Measurements from ENCODE around the gene GUCD1. TPM values are rescaled to one million over a fixed set of nuclear protein-coding genes. Genes with fewer than 3 reads are reported as not detected.
"Not testable (repeated sequence)": the region's sequence is repeated elsewhere in the genome, so short reads cannot be mapped to it uniquely, and the experiment has no call there.

The GUCD1 gene
- polyA plus RNA-seq, 12 donors, result 41.4 to 78.1 (median 67.6) TPM; not detected in 1

DNA sequence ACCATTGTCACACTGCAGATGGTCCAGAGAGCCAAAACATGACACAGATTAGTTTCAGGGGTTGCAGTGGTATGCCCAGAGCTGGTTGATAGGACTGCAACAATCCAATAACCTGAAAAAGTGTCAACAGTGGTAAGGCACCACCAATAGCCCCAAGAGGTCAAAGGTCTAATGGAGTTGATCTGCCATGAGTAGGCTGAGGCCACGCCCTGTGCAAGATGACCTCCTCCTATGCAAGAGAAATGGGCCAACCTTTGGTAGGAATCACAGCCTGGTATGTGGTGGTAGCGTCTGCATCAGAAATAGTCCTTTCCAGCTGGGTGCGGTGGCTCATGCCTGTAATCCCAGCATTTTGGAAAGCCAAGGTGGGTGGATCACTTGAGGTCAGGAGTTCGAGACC, 19.6 kb downstream of the GUCD1 start:
- no peak for DNase-seq

DNA sequence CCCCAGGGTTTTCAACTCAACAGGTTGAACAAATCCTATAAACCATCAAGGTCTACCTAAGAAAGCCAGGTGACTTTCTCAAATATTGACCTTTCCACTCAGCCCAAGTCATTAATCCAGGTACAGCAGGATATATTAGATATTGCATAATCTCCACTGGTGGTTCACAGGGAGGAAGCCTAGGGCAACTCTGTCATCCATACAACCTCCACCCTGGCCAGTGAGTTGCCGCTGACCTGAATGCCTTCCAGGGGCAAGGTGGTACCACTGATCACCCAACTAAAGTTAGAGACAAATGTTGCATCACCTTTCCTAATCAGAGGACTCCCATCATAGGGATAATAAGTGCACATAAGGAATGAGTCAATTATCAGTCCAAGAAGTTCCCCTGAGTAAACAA, 22.9 kb downstream of the GUCD1 start:
- DNase-seq, result no peak

DNA sequence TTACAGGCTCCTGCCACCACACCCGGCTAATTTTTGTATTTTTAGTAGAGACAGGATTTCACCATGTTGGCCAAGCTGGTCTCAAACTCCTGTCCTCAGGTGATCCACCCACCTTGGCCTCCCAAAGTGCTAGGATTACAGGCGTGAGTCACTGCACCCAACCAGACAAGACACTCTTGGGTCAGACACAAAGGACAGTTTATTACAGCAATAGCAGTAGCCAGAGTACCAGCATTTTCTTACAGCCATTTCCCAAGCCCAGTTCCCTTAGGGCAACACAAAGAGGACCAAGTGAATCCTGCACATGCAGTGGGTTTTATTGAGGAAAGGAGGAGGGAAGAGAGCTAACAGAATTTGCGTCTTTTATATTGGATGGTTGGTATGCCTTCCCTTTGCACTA, 24.0 kb downstream of the GUCD1 start:
- DNase-seq, result not testable (repeated sequence)

GRCh38 chr22:24529898-24530297, 25.0 kb downstream of the GUCD1 start:
- DNase-seq, result no peak

- DNase-seq, result no peak
Measured at GRCh38 chr22:24526191-24526590, 28.7 kb downstream of the GUCD1 start.

DNA sequence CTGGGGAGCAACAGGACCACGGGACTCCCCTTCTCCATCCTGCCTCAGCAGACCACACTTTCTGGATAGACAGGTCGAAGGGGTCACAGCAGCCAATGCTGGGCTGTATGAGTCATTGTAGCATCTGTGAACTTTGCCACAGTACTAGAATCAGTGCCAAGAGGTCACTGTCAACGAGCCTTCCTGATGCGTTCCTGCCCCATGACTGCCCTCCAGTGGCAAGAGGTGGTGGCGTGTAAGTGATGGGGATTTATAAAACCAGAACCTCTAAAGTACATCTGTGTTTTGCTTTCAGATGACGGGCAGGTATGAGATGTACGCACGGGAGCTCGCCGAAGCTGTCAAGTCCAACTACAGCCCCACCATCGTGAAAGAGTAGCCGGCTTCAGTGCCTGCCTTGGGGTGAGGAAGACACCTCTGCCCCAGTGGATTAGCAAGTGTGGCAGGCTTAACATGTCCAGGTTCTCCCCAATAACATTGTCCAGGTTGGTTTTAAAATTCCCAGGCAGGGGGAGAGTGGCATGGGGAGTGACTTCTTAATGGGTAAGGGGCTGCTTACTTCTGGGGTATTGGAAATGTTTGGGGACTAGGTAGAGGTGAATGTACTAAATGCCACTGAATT, 29.4 kb downstream of the GUCD1 start:
- DNase-seq, result peak; percentile 60

GRCh38 chr22:24523873-24524272, 31.1 kb downstream of the GUCD1 start:
- no peak for DNase-seq

- no peak for DNase-seq
Measured at GRCh38 chr22:24521791-24522245, 33.1 kb downstream of the GUCD1 start.

- DNase-seq, result no peak
Measured at GRCh38 chr22:24519496-24519895, 35.4 kb downstream of the GUCD1 start.

DNA sequence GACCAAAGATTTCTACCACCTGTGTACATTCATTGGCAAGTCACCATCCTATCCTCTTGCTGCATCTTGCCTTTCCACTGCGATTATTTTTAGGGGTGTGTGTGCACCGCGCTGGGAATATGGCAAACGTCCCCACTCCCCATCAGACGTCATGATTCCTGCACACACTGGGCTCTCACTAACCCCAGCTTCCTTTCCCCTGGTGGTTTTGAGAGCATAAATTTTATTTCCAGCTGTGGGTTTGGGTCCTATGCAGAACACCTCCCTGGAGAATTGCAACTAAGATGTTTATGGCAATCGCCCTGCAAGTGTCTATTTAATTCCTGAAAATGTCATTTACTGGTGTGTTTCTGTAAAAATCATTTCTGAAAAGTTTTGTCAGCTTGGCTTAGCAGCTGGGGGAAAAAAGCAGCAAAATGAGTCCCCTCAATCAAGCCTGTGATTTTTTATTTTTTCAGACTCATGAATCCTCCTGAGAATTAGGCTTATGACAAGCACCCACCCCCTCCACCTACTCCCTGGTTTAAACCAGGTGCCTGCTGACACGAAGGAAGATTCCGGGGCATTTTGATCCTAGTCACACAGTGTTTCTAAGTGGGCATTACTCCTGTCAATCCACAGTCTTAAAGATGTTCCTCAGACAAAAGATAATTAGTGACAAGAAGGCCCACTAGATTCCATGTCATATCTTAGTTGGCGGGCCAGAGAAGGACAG, 36.0 kb downstream of the GUCD1 start:
- DNase-seq, result no peak

- DNase-seq, result no peak
Measured at GRCh38 chr22:24518228-24518627, 36.7 kb downstream of the GUCD1 start.

DNA sequence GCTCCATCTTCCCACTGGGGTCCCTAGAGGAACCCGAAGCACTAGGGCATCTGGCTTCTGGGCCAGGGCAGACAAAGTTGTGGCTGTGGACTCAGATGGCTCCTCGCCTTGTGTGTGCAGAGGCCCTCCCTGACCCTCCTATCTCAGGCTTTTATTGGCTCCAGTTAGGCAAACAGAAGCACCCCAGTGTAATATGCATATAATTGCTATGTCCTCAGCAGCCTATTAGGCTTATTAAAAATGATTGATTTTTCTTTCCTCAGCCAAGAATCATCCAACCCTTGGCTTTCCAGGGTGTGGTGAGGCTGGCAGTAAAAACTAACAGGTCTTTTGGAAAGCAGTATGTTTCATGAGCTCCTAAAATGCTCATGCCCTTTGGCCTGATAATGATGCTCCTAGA, 37.5 kb downstream of the GUCD1 start:
- no peak for DNase-seq

- DNase-seq, result peak; percentile 77
Measured at GRCh38 chr22:24516301-24516737, 38.6 kb downstream of the GUCD1 start.

DNA sequence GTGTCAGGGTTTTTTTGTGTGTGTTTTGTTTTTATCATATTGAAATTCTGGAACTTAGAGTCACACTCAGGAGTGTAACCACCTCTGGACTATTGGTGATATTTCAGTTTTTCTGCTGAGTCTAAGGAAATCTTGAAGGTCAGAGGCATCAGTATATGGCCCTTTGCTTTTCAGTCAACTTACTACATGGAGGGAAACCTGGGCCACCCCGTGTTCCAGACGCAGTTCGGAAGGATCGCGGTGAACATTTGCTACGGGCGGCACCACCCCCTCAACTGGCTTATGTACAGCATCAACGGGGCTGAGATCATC, 40.0 kb downstream of the GUCD1 start:
- DNase-seq, result no peak

- DNase-seq, result no peak
Measured at GRCh38 chr22:24514241-24515026, 40.5 kb downstream of the GUCD1 start.

GRCh38 chr22:24513378-24514240, 41.3 kb downstream of the GUCD1 start:
- DNase-seq, result no peak

- DNase-seq, result no peak
Measured at GRCh38 chr22:24512043-24512442, 42.9 kb downstream of the GUCD1 start.

DNA sequence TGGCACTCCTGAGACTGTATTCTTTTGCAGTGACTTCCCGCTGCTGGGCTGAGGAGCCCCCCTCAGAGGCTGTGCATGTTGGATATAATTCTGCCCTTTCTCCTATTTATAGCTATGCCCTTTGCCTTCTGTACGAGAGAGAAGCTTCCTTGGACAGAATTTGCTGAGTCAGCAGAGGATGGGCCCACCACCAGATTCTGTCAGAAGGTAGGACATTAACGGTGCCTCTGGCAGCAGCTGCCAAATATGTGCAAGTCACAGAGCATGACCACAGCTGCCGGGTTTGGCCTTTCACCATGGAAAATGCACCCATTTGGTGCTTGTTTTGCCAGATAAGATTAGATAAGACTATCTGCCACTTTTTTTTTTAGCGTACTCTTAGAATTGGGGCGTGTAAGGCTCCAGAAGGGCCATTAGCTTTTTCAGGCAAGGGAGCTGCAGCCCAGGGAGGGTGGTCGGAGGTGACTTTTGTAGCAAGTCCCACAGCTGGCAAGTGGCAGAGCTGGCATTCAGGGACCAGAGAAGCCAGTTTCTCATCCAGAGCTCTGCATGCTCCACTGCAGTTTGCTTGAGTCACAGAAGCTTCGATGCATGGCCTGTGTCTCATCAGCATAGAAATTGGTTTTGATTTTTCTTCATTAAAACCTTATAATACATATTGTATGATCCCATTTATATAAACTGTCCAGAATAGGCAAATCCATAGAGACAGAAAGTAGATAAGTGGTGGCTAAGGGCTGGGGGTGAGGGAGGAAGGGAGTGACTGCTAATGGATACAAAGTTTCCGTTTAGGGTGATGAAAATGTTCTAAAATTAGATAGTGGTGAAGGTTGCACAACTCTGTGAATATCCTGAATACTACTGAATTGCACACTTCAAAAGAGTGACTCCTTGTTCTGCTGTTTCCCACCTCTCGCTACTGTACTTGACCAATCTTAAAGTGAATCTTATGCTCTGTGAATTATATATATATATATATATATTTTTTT, 44.0 kb downstream of the GUCD1 start:
- DNase-seq, result no peak

DNA sequence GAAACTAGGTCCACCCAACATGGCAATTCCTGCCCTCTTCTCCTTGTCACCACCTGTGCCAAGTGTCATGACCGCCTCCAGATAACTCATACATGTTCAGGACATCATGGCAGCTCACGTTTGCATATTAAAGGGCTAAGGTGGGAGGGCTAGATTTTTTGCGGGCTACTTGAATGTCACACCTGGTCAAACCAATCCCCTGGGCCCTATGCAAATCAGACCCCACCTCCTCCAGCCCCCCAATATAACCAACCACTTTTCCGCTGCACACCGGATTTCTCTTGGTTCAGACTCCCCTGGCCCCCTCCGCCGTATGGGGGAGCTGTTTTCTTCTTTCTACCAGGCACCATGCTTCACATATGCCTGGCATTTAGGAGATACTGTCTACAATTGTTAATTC, 47.2 kb downstream of the GUCD1 start:
- DNase-seq, result no peak

DNA sequence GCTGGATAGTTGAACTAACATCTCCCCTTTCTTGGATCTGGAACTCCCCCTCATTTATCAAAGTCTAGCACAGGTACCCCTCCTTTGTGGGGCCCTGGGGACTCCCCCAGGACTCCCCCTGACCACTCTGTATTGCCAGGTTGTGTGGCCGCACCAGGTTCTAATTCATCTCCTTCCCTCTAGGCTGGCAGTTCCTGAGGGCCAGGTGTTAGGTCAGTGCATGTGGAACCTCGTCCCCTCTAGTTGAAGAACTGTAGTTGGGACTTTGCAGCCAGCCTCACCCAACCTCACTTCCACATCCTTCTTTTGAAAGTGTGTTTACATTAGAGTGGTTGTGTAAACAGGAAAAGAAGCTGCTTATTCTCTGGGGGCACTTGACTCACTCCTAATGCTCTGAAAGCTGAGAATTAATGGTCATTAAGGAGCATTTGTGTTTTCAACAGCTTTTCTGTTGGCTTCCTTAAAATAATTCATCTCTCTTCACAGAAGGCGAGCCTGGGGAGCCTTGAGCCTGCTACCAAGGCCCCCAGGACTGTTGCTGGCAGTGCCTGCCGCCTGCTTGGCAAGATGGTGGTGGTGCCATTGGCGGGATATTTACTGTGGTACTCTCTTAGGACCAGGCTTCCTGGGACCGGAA, 48.0 kb downstream of the GUCD1 start:
- no peak for DNase-seq

Measured in muscle of arm (tissue), 12 donors.